SU-DHL-6 (cell line): ENCODE measurements around the gene WDR48.

Source experiments
- CTCF ChIP-seq: fragments of 200-600 bp; sonication (generic); IDR thresholded peaks from one replicate; pipeline ENCODE4 v1.5.1; 2017; ENCODE audit warnings: antibody characterized with exemption, mild to moderate bottlenecking, low read length, moderate library complexity; ENCODE audit not compliant: insufficient read depth, poor library complexity, severe bottlenecking
- EZH2phosphoT487 ChIP-seq: fragments of 200-600 bp; sonication (generic), shearing (Covaris generic); conservative IDR thresholded peaks from 2 replicates; pipeline ENCODE4 v1.6.1; 2018; ENCODE audit warnings: mild to moderate bottlenecking, antibody characterized with exemption, low read length, moderate library complexity, mixed read lengths

GRCh38 chr3:39099242-39099641 is 47.4 kb downstream of the WDR48 start:
- no peak for TF ChIP-seq CTCF
- no peak for TF ChIP-seq EZH2phosphoT487
